KOPT-K1 (cell line): ENCODE measurements around the gene RYR3.

Experiments used
- H3K27ac ChIP-seq: fragments of 200-600 bp; sonication (generic); 2 replicates; pipeline ENCODE4 v1.5.1; 2016; ENCODE audit warnings: antibody characterized with exemption, mild to moderate bottlenecking, low read depth, low read length; ENCODE audit not compliant: poor library complexity, severe bottlenecking
- H3K36me3 ChIP-seq: fragments of 200-600 bp; sonication (generic); 2 replicates; pipeline ENCODE4 v1.5.1; 2017; ENCODE audit warnings: antibody characterized with exemption, mild to moderate bottlenecking, low read length, moderate library complexity; ENCODE audit not compliant: insufficient read depth
- H3K9me3 ChIP-seq: fragments of 200-600 bp; sonication (generic); 2 replicates; pipeline ENCODE4 v1.5.1; 2017; ENCODE audit warnings: antibody characterized with exemption, low read length, mild to moderate bottlenecking; ENCODE audit not compliant: insufficient read depth, poor library complexity, severe bottlenecking

Gene RYR3

DNA sequence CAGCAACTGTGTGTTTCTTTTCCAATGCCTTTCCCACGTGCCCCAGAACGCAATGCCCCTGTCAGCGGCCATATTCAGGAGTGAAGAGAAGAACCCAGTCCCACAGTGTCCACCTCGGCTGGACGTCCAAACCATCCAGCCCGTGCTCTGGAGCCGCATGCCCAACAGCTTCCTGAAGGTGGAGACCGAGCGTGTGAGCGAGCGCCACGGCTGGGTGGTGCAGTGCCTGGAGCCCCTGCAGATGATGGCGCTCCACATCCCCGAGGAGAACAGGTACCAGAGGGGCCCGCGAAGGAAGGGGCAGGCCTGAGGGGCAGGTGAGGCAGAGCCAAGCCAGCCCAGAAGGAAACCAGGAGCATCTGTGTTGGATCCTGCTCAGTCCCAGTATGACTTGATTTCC lies 349.4 kb downstream of the RYR3 start:
- H3K36me3 ChIP-seq: no peaks in the 10 kb centered on the region
- H3K9me3 ChIP-seq: no peaks in the 10 kb centered on the region
- no peak overlapping the region for H3K27ac ChIP-seq

DNA sequence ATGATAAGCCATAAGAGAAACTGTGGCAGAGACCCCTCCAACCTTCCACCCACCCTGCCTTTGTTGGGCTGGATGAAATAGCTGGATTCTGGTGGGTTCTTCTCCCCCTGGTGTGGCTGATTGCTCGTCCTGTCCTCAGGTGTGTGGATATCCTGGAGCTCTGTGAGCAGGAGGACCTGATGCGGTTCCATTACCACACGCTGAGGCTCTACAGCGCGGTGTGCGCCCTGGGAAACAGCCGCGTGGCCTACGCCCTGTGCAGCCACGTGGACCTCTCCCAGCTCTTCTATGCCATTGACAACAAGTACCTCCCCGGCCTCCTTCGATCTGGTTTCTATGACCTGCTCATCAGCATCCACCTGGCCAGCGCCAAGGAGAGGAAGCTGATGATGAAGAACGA lies 351.2 kb downstream of the RYR3 start:
- no peaks in the 10 kb centered on the region for H3K9me3 ChIP-seq
- no peaks in the 10 kb centered on the region for H3K36me3 ChIP-seq
- H3K27ac ChIP-seq: no peak overlapping the region

- no peaks in the 10 kb centered on the region for H3K36me3 ChIP-seq
- H3K27ac ChIP-seq: no peak overlapping the region
- H3K9me3 ChIP-seq: no peaks in the 10 kb centered on the region
These were observed 354.2 kb downstream of the RYR3 start for GRCh38 chr15:33664947-33665346.

GRCh38 chr15:33670567-33670966 lies 359.8 kb downstream of the RYR3 start:
- H3K36me3 ChIP-seq: no peaks in the 10 kb centered on the region
- no peak overlapping the region for H3K27ac ChIP-seq
- no peaks in the 10 kb centered on the region for H3K9me3 ChIP-seq

DNA sequence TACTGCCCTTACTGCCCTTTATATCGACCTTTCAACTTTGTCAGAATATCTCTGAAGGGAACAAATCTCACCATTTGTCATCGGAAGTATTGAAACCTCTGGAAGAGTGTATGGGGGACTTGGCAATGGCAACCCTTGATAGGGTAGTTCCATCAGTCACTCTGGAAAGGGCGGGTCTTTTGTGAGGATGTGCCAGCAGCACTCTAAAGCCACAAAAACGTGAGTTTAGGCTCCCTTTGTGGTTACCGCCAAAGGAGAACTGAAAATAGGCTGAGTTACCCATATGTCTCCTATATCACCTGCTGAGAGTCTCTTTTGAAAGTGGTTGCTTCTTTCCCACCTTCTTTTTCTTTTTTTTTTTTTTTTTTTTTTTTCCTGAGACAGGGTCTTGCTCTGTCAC lies 360.7 kb downstream of the RYR3 start:
- no peak overlapping the region for H3K27ac ChIP-seq
- no peaks in the 10 kb centered on the region for H3K9me3 ChIP-seq
- no peaks in the 10 kb centered on the region for H3K36me3 ChIP-seq

DNA sequence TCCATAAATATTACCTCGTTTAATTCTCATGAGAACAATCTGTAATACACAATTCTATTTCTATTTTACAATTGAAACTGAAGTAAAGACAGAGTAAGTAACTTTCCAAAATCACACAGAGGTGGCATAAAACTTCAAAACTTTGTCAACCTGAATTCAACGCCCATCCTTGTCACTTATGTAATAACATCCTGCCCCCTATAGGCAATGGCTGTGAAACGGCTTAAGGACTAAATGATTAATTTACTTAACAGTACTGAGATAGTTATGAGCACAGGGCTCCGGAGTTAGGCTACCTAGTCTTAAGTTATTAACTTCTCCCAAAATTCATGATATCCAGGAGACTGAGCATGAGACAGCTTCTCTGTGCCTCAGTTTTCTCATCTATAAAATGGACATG lies 364.5 kb downstream of the RYR3 start:
- no peaks in the 10 kb centered on the region for H3K9me3 ChIP-seq
- no peaks in the 10 kb centered on the region for H3K36me3 ChIP-seq
- H3K27ac ChIP-seq: no peak overlapping the region

DNA sequence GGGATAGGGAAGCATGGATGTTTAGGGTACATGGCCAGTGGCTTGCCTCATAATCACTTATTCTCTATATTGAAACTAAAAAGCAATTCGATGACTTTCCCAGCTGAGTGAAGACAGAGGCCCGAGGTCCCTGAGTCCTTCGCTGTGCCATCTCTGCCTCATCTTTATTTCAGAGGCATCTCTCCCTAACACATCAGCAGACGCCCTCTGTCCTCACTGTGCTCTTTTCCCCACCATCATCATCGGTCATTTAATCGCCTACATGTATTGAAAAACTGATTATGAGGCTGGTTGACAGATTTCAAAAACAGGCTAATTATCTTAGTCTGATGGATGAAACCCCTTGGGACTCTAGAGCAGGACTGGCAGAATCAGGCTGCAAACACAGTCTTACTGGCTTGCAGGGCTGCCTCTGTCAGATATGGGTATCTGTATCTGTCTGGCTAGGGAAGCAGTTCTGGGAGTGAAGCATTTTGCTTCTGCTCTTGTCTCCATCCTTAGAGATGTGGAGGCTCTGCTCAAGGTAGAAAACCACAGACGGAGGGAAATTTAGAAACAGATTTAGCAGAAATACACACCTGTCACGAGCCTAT lies 366.6 kb downstream of the RYR3 start:
- H3K9me3 ChIP-seq: no peaks in the 10 kb centered on the region
- H3K36me3 ChIP-seq: no peaks in the 10 kb centered on the region
- H3K27ac ChIP-seq: no peak overlapping the region

GRCh38 chr15:33678176-33678575 lies 367.4 kb downstream of the RYR3 start:
- no peak overlapping the region for H3K27ac ChIP-seq
- no peaks in the 10 kb centered on the region for H3K36me3 ChIP-seq
- H3K9me3 ChIP-seq: no peaks in the 10 kb centered on the region

GRCh38 chr15:33678602-33679001 lies 367.8 kb downstream of the RYR3 start:
- Histone ChIP-seq H3K9me3 (no peaks in the 10 kb centered on the region), H3K27ac (no peak overlapping the region), H3K36me3 (no peaks in the 10 kb centered on the region)

GRCh38 chr15:33679061-33679460 lies 368.3 kb downstream of the RYR3 start:
- Histone ChIP-seq H3K9me3 (no peaks in the 10 kb centered on the region), H3K36me3 (no peaks in the 10 kb centered on the region), H3K27ac (no peak overlapping the region)

- Histone ChIP-seq H3K27ac (no peak overlapping the region), H3K36me3 (no peaks in the 10 kb centered on the region), H3K9me3 (no peaks in the 10 kb centered on the region)
These were observed 369.6 kb downstream of the RYR3 start for GRCh38 chr15:33680336-33680735.

DNA sequence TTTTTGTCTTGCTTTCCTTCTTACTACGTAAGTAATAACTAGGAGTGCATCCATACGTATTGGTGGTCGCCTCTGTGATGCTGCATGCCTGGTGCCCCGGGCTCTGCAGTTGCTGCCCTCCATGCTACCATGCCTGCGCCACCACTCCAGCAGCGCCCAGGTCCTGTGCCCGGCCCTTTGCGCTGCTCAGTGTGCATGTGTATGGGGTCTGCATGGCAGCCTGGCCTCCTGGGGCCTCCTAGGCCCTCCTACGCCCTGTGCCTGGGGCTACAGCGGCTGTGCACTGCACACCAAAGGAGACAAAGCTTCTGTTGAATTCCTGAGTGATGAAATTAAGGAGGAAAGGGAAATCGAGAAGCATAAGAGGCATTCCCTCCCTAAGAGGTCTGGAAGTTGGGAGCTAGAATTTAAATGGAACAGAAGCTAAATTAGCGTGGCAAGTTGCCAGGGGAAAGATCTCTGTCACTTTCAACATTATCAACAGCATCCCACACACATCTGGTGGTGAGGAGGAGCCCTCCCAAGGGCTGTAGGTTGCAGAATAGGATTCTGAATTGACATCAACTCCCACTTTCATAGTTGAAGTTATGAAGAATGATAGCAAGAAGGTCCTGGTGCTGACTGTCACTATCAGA lies 382.5 kb downstream of the RYR3 start:
- no peak overlapping the region for H3K27ac ChIP-seq
- no peaks in the 10 kb centered on the region for H3K9me3 ChIP-seq
- no peaks in the 10 kb centered on the region for H3K36me3 ChIP-seq

- H3K27ac ChIP-seq: no peak overlapping the region
- H3K9me3 ChIP-seq: no peaks in the 10 kb centered on the region
- H3K36me3 ChIP-seq: no peaks in the 10 kb centered on the region
These were observed 387.4 kb downstream of the RYR3 start for GRCh38 chr15:33698126-33698525.

DNA sequence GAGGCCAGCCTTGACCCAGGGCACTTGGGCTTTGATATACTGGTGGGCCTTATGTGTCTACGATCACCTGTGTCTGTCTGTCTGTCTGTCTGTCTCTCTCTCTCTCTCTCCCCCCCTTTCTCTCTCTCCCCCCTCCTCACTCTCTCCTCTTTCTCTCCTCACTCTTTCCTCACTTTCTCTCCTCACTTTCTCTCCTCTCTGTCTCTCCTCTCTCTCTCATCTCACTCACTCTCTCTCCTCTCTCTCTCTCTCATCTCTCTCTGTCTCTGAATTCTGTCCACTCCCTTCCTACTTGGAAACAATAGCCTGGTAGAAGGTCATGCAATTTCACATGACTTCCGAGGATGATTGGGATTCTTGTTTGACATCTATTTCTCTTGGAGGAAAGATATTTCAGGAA lies 388.4 kb downstream of the RYR3 start:
- no peaks in the 10 kb centered on the region for H3K36me3 ChIP-seq
- no peak overlapping the region for H3K27ac ChIP-seq
- H3K9me3 ChIP-seq: no peaks in the 10 kb centered on the region

- H3K9me3 ChIP-seq: no peaks in the 10 kb centered on the region
- H3K27ac ChIP-seq: no peak overlapping the region
- no peaks in the 10 kb centered on the region for H3K36me3 ChIP-seq
These were observed 389.1 kb downstream of the RYR3 start for GRCh38 chr15:33699691-33700447.
